ENCODE data around the gene TBX20.
"Not testable (repeated sequence)": the region's sequence is repeated elsewhere in the genome, so short reads cannot be mapped to it uniquely, and the experiment has no call there.

Gene TBX20

GRCh38 chr7:35183873-35184503 is 69.9 kb downstream of the TBX20 start:
- not testable (repeated sequence) for H3K4me3 ChIP-seq (ENCODE audit: low read depth, low read length); DNase-seq (ENCODE audit: low read depth)

GRCh38 chr7:35180665-35181064 is 73.2 kb downstream of the TBX20 start:
- DNase-seq (ENCODE audit: low read depth); H3K4me3 ChIP-seq (ENCODE audit: low read depth, low read length): not testable (repeated sequence)

GRCh38 chr7:35173176-35173575 is 80.7 kb downstream of the TBX20 start:
- not testable (repeated sequence) for DNase-seq (ENCODE audit: low read depth); H3K4me3 ChIP-seq (ENCODE audit: low read depth, low read length)

- not testable (repeated sequence) for DNase-seq (ENCODE audit: low read depth); H3K4me3 ChIP-seq (ENCODE audit: low read depth, low read length)
Measured at GRCh38 chr7:35172131-35172530, 81.8 kb downstream of the TBX20 start.

GRCh38 chr7:35167658-35168057 is 86.2 kb downstream of the TBX20 start:
- not testable (repeated sequence) for H3K4me3 ChIP-seq (ENCODE audit: low read depth, low read length); DNase-seq (ENCODE audit: low read depth)

DNA sequence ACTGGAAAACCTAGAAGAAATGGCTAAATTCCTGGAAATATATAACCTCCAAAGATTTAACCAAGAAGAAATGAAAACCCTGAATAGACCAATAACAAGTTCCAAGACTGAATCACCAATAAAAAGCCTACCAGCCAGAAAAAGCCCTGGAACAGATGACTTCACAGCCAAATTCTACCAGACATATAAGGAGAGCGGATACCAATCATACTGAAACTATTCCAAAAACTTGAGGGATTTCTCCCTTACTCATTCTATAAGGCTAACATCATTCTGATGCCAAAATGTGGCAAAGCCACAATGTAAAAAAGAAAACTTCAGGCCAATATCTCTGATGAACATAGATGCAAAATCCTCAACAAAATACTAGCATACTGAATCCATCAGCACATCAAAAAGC is 86.7 kb downstream of the TBX20 start:
- DNase-seq (ENCODE audit: low read depth); H3K4me3 ChIP-seq (ENCODE audit: low read depth, low read length): not testable (repeated sequence)

DNA sequence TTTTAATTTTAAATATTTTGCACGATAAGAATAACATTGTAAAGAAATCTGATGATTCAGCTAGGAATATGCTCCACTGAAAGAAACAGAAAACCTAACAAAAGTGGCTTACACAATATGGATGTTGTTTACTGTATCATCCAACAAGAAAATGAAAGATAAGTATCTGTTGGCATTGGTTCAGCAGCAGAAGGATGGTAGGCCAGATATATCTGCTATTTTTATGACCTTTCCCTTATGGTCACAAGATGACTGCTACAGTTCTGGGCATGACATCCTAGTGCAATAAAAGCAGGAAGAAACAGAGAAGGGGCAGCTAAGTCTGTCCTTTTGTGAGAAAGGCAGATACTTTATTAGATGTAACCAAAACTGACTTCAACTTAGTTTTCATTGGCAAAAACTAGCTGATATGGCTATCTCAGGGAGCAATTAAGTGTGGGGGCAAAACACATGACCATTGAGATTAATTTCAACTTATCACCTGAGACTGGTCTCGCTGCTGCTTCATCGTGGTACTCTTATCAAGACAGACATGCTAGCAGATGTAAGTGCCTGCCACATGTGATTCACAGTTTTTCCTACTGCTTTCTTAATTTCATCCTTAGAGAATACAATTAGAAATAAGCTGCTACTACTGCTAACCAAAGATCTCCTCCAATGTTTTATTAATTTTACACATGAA is 92.7 kb downstream of the TBX20 start:
- not testable (repeated sequence) for DNase-seq (ENCODE audit: low read depth); H3K4me3 ChIP-seq (ENCODE audit: low read depth, low read length)

Measured in skeletal muscle cell (primary cell).